ENCODE measurements around the gene CTSZ.

DNA sequence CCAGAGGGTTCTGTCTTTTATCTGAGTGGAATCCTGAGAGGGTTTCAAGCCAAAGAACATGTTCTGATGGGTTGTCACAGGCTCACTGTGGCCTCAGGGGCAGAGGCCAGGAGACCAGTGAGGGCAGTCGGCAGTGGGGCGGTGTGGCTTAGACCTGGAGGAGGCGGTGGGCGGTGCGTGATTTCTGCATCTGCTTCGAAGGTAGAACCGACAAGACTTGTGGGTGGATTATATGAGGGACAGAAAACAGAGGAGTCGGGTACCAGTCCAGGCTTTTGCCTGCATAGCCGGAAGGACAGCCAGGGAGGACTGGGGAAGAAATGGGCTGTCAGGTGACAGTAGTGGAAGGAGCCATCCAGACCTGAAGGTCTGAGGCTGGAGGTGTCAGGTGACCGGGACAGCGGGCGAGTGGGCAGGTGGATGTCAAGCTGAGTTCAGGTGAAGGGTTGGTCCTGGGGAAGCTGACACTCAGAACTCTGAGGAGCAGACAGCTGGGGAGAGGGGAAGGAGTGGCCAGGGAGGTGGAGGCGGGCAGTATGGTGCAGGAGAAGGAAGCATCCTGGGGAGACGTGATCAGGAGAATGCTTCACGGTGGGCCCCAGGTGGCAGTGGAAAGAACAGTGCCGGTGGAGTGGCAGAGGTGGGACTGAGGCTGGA lies 3.1 kb downstream of the CTSZ start:
- TF ChIP-seq TCF4 (CRISPR knock-in tag; IDR thresholded peaks at IDR 0.05; ENCODE audit: borderline replicate concordance) (no peak), RARB (CRISPR knock-in tag; IDR thresholded peaks at IDR 0.05) (no peak), TOX (CRISPR knock-in tag; IDR thresholded peaks at IDR 0.05; ENCODE audit: borderline replicate concordance) (no peak), ISL1 (CRISPR knock-in tag; IDR thresholded peaks at IDR 0.05) (no peak), ESRRG (CRISPR knock-in tag; IDR thresholded peaks at IDR 0.05) (no peak), PATZ1 (CRISPR knock-in tag; IDR thresholded peaks at IDR 0.05; ENCODE audit: borderline replicate concordance) (no peak), CREB5 (CRISPR knock-in tag; IDR thresholded peaks at IDR 0.05; ENCODE audit: low read depth) (no peak), ZFP3 (CRISPR knock-in tag; IDR thresholded peaks at IDR 0.05) (no peak), CSRNP3 (CRISPR knock-in tag; IDR thresholded peaks at IDR 0.05) (no peak), PPARA (CRISPR knock-in tag; IDR thresholded peaks at IDR 0.05; ENCODE audit: borderline replicate concordance) (no peak), BACH2 (CRISPR knock-in tag; IDR thresholded peaks at IDR 0.05; ENCODE audit: borderline replicate concordance) (no peak), ZC3H10 (CRISPR knock-in tag; IDR thresholded peaks at IDR 0.05) (no peak)
- TF ChIP-seq, protein P1, sequence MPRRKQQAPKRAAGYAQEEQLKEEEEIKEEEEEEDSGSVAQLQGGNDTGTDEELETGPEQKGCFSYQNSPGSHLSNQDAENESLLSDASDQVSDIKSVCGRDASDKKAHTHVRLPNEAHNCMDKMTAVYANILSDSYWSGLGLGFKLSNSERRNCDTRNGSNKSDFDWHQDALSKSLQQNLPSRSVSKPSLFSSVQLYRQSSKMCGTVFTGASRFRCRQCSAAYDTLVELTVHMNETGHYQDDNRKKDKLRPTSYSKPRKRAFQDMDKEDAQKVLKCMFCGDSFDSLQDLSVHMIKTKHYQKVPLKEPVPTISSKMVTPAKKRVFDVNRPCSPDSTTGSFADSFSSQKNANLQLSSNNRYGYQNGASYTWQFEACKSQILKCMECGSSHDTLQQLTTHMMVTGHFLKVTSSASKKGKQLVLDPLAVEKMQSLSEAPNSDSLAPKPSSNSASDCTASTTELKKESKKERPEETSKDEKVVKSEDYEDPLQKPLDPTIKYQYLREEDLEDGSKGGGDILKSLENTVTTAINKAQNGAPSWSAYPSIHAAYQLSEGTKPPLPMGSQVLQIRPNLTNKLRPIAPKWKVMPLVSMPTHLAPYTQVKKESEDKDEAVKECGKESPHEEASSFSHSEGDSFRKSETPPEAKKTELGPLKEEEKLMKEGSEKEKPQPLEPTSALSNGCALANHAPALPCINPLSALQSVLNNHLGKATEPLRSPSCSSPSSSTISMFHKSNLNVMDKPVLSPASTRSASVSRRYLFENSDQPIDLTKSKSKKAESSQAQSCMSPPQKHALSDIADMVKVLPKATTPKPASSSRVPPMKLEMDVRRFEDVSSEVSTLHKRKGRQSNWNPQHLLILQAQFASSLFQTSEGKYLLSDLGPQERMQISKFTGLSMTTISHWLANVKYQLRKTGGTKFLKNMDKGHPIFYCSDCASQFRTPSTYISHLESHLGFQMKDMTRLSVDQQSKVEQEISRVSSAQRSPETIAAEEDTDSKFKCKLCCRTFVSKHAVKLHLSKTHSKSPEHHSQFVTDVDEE (CRISPR knock-in tag; IDR thresholded peaks at IDR 0.05): no peak
- TF ChIP-seq, protein P2, sequence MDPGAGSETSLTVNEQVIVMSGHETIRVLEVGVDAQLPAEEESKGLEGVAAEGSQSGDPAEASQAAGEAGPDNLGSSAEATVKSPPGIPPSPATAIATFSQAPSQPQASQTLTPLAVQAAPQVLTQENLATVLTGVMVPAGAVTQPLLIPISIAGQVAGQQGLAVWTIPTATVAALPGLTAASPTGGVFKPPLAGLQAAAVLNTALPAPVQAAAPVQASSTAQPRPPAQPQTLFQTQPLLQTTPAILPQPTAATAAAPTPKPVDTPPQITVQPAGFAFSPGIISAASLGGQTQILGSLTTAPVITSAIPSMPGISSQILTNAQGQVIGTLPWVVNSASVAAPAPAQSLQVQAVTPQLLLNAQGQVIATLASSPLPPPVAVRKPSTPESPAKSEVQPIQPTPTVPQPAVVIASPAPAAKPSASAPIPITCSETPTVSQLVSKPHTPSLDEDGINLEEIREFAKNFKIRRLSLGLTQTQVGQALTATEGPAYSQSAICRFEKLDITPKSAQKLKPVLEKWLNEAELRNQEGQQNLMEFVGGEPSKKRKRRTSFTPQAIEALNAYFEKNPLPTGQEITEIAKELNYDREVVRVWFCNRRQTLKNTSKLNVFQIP (CRISPR knock-in tag; IDR thresholded peaks at IDR 0.05; ENCODE audit: borderline replicate concordance, low read depth): no peak

Data from SK-N-SH treated with all-trans-retinoic acid at 6 μM for 48 hours (cell line).